ENCODE measurements around the gene TBCCD1.

DNA sequence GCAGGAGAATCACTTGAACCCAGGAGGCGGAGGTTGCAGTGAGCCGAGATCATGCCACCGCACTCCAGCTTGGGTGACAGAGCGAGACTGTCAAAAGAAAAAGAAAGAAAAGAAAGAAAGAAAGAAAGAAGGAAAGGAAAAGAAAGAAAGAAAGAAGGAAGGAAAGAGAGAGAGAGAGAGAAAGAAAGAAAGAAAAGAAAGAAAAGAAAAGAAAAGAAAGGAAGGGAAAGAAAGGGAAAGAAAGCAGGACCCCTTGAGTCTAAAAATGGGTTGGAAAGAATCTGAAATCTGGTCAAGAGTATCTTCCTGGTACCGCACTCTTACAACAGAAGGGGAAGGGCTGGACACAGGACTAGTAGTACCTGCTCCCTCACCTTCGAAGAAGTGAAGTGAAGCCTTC, 42.5 kb downstream of the TBCCD1 start:
- TF ChIP-seq, protein P1, sequence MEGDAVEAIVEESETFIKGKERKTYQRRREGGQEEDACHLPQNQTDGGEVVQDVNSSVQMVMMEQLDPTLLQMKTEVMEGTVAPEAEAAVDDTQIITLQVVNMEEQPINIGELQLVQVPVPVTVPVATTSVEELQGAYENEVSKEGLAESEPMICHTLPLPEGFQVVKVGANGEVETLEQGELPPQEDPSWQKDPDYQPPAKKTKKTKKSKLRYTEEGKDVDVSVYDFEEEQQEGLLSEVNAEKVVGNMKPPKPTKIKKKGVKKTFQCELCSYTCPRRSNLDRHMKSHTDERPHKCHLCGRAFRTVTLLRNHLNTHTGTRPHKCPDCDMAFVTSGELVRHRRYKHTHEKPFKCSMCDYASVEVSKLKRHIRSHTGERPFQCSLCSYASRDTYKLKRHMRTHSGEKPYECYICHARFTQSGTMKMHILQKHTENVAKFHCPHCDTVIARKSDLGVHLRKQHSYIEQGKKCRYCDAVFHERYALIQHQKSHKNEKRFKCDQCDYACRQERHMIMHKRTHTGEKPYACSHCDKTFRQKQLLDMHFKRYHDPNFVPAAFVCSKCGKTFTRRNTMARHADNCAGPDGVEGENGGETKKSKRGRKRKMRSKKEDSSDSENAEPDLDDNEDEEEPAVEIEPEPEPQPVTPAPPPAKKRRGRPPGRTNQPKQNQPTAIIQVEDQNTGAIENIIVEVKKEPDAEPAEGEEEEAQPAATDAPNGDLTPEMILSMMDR (IDR thresholded peaks at IDR 0.05; ENCODE audit: extremely low read depth in 1 of 2, insufficient read depth in 1 of 2, low read depth in 1 of 2, low read length in 2 of 2), result no peak
- TF ChIP-seq EZH2 (IDR thresholded peaks at IDR 0.05; ENCODE audit: borderline replicate concordance, low read depth, low read length, severe bottlenecking) (no peak), POLR2AphosphoS5 (IDR thresholded peaks at IDR 0.05; ENCODE audit: insufficient read depth, low read depth, low read length) (no peak), POLR2A (IDR thresholded peaks at IDR 0.05; ENCODE audit: low read depth, low read length) (no peak), MYC (IDR thresholded peaks at IDR 0.05; ENCODE audit: low read depth, low read length) (no peak), JUN (IDR thresholded peaks at IDR 0.05; ENCODE audit: borderline replicate concordance, insufficient read depth, insufficient read length, low read depth) (no peak)
